ENCODE results near the gene IL12RB2.
"Not testable (repeated sequence)": the region's sequence is repeated elsewhere in the genome, so short reads cannot be mapped to it uniquely, and the experiment has no call there.

Gene IL12RB2

DNA sequence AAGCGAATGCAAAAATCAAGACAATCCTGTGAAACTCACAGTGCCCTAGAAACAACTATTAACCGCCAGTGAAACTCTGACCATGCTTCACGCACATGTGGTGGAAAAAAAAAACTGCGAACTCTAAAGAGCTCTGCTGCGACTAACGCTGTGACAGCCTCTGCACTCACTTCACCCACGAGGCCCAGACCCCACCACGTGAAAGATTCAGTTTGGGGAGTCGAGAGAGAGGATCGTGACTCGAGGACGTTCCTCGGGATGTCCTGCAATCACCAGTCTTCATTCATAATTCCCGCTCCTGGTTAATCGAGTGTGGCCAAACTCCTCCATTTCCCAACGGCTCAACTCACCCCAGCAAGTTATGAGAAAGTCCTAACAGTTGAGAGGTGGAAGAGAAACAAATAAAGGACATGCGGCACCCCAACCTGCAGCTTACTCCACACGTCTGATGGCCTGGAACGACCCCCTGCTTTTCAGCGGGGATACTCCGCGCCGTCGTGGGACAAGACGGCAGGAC lies 121.4 kb downstream of the IL12RB2 start:
- DNase-seq (ENCODE audit: insufficient read length, low spot score): no peak
- peak; percentile 63 for FAIRE-seq

DNA sequence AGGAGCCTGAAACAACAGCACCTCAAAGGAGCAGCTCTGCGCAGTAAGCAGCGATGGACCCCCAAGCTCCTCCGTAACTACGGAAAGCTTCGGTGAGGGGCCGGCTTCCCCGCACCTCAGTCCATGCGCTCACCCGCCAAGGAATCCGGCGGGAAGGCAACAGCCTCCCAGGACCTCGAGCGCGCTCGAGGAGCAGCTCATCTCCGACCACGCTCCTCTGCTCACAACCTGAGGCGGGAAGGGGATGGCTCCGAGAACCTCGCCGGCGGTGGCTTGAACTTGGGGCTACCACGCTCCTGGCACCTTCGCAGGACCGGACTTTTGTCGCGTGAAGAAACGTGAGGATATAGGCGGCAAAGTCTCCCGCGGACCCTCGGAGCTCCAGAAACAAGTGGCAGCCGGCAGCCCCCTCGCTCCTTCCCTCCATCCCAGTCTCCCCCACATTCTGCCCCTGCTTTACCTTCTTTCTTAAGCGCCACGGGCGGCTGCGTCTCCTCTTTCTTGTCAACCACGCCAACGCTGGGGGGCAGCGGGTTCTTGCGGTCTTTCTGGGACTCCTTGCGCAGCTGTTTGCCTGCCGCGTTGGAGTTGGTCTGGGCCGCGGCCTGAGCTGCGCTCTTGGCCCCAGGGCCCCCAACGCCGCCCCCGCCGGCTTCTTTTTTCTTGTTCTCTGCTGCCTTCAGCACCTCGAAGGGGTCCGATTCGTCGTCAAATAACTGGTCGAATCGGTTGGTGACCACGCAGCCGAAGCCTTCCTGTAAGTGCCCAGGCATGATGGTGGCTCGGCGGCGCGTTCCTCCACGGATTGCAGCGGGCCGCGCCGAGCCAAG lies 122.1 kb downstream of the IL12RB2 start:
- DNase-seq (ENCODE audit: insufficient read length, low spot score): no peak
- FAIRE-seq: peak; percentile 33

DNA sequence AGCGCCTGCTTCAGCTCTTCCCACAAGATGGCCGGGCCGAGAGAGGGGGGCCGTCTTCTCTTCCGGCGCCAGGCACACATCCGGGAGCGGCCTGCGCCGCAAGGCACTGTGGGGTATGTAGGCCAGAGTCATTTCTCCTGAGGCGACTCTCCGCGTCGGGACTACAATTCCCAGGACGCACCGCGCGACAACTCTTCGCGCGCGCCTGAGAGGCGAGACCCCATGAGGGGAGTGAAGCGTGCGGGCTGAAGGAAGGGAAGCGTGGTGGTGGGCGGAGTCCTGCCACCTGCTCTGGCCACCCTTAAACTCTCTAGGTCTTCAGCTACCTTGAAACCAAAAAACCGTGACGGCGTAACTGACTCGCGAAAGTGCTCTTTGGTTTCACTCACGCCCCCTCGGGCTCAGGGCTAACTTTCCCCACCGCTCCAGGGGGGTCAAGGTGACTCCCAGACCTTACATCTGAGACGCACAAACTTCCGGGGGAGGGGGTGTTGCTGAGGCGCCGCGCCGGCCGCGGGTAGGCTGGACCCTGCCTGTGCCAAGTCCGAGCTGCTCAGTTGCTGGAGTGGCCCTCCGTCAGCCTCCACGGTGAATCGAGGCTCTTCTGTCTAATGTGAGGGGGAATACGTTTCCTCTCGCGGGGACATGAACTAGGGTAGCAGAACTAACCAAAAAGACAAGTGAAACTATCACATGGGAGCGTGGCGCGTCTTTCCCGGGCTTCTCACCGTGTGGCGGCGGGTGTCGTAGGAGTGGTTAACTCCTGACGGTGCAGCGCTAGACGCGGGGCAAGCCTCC lies 122.9 kb downstream of the IL12RB2 start, which contains the start of gene SERBP1:
SERBP1 (minus strand) TSS at position 45 of the 798 bp plus-strand sequence. CDS start 102 bp downstream, outside the sequence.
- FAIRE-seq: peak; percentile 97
- peak; percentile 77 for DNase-seq (ENCODE audit: insufficient read length, low spot score)

DNA sequence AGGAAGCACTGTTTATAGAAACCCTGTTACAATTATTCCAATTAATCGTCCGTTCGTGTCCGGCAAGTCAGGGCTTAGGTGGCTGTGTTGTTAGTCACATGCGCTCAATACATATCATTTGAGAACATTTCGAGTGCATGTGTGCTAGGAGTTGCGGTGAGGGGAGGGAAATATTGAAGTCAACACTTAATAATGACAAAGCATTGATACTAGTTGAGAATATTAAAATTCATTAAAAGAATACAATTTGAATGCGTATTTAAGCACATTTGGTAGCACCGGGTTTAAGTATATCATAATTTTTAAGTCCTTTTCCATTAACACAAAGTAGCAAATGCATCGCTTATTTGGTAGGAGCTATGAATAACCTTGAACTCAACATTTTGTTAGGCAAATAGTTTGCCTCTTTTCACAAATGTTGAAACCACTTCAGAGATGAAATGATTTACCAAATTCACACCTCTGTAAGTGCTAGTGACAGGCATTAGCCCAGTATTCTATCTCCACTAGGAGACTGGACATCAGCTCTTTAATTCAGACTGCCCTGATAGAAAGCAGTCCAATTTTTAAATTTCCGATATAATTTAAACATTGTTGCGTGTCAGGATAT lies 123.6 kb downstream of the IL12RB2 start:
- FAIRE-seq (no peak), DNase-seq (ENCODE audit: insufficient read length, low spot score) (no peak)

DNA sequence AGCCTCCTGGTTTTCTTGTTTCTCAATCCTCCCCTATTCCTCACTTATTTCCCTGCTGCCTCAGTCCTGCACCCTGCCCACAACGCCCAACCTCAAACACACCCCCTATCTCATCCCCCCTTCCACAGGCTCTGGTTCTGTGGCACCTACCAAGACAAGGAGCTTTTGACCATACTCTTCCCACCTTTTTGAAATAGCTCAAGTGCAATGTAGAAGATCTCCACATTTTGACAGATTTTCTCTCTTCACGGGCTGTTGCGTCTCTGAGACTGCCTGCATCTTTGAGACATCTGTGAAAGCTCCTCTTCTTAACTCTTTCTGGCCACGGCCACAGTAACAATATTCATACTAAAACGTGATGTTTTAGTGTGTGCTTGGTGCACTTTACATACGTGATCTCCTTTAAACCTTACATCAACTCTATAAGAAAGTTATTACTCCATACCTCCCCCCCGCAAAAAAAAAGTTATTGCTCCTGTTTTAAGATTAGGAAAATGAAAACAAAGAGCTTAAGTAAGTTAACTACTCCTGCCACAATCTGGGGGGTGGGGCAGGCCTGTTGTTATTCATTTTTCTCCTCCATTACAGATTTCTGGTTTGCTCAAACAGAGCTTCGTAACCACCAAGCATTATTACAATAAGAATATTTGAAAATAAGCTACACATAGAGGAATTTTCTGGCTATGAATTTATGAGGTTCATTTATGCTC lies 124.4 kb downstream of the IL12RB2 start:
- DNase-seq (ENCODE audit: insufficient read length, low spot score) (no peak), FAIRE-seq (peak; percentile 52)

DNA sequence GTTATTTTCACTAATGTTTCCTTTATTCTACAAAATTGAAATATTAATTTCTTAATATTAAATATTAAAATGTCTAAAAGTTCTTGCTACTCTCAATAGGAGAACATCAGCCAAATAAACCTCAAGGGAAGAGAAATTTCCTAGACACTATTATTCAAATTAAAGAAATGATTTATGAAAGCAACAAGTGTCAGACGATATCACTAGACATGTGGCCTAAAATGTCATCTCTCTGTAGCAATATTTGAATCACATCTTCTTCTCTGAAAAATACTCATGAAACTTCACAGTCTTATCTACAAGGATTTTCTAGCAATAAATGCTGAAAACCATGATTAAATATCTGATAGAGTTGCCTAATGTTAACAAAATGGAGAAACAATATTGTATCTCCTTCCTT lies 125.1 kb downstream of the IL12RB2 start:
- FAIRE-seq (no peak), DNase-seq (ENCODE audit: insufficient read length, low spot score) (no peak)

DNA sequence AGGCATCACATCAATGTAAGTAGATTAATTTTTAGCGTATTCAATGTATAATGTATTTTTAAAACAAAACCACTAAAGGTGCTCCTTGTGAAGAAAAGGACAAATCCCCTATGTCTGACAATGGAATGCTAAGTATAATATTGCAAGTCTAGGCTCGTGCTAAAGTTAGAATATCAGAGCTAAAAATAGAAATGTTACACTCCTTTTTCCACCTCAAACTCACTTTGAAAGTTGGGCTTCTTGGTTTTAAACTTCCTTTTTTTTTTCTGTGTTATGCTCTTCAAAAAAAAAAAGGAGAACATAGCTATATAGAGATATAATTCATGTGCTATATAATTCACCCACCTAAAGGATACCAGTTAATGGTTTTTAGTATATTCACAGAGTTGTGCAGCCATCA lies 126.2 kb downstream of the IL12RB2 start:
- no peak for FAIRE-seq
- DNase-seq (ENCODE audit: insufficient read length, low spot score): no peak

DNA sequence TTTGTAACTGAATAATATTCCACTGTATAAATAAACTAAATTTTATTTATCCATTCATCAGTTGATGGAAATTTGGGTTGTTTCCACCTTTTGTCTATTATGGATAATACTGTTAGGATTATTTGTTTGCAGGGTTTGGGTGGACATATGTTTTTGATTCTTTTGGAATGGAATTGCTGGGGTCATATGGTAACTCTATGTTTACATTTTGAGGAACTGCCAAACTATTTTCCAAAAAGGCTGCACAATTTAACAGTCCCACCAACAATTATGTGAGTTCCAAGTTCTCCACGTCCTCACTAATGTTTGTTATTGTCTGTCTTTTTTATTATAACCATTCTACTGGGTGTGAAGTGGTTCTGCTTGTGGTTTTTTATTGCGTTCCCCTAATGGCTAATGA lies 126.8 kb downstream of the IL12RB2 start:
- no peak for DNase-seq (ENCODE audit: insufficient read length, low spot score)
- FAIRE-seq: no peak

DNA sequence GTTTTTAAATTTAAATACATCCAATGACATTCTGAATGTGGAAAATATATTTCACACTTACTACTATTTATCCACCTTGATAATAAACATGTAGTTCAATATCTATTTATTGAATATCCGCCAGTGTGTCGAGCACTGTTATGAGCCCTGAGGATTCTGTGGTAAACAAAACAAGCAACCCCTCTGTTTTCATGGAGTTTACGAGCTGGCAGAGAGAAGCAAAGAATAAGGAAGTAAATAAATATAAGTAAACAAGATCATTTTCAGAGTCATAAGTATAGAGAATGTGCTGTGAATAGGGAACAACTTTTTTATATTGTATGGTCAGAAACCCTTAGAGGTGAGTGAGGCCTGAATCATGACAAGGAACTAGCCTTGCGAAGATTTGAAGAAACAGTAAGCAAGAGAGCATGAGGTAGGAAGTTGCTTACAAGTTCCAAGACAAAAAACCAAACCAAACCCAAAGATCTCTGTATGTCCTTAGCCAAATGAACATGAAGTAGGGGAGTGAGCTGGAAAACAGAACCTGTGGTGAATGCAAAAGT lies 128.9 kb downstream of the IL12RB2 start:
- no peak for FAIRE-seq
- no peak for DNase-seq (ENCODE audit: insufficient read length, low spot score)

DNA sequence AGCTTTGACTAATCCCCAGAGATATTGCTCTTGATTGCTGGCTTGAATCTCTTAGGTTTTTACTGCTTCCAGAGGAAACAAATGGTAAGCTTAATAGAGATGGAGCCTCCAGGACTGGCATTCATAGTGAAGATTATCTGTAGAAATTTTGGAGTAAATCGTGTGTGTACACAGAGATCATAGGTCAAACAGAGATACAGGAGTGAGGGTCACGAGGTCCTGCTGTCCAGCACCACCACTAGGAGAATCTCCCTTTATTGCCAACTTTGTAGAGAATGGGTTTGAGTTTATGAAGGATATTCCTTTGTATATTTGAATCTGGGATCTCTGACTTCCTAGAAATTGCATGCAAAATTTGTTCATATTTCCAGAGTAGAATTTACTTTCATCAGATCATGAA lies 130.3 kb downstream of the IL12RB2 start:
- FAIRE-seq (no peak), DNase-seq (ENCODE audit: insufficient read length, low spot score) (no peak)

DNA sequence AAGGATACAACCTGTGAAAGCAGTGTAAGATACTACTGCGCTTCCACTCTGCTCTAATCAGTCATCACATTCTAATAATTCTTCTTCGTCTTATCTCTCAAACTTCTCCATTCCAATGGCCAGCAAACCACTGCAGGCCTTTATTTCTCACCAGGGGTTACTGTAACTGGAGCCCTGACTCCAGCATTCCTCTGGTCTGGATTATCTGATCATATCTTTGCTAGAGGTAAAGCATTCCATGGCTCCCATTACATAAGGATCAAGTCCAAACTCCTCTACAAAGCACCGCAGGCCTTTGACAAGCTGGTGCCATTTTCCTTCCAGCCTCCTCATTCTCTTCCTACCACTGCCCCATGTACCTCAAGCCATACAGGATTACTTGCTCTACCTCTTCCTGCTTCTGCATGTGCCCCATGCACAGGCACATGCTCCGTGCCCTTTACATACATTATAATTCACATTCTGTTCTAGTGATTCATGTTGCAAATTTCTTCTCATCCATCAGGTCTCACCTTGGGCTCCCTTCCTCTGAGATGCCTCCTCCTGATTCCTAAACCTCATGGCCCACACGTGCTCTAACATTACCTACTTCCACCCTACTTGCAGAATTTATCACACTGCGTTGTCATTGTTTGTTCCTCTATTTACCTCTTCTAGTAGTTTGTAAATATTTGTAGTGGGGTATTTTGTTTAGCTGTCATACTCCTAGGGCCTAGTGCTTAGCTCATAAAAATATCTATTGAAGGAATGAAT lies 131.8 kb downstream of the IL12RB2 start:
- no peak for FAIRE-seq

DNA sequence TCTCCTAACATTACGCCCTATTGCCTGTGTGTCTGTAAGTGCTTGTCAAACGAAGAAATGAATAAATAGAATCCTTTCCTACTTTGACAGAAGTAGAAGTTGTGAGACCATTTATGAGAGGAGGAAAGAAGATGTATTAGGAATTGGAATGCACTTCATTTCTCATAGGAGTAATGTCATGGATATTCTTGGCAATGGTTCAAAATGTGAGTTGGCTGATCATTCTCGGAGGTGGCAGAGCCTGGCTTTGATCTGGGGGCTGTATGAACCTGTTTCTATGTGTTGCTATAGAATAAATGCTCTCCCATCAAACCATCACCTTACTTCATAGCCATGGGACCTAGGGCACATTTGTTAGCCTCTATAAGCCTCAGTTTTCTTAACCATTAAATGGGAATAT lies 132.7 kb downstream of the IL12RB2 start:
- no peak for FAIRE-seq
- no peak for DNase-seq (ENCODE audit: insufficient read length, low spot score)

More for the DNA sequence above, 131.8 kb downstream of the IL12RB2 start:
- DNase-seq (ENCODE audit: insufficient read length, low spot score): no peak

DNA sequence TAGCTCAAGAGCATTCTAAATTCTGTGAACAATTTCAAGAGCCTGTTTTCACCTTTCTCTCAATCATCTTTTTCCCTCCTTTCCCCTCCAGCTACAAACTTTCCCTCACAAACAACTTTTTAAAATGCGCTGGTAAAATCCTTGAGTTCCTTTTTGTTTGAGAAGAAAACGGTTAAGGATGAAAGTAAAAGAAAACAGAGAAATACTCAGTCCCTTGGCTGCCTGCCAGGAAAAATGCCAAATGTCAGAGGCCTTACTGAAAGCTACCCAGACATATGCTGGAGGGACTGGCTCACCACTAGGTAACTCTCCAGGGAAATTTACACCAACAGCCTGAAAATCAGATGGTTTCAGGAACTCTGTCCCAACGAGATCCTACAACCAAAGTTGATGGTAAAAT lies 133.5 kb downstream of the IL12RB2 start:
- FAIRE-seq (no peak), DNase-seq (ENCODE audit: insufficient read length, low spot score) (no peak)

DNA sequence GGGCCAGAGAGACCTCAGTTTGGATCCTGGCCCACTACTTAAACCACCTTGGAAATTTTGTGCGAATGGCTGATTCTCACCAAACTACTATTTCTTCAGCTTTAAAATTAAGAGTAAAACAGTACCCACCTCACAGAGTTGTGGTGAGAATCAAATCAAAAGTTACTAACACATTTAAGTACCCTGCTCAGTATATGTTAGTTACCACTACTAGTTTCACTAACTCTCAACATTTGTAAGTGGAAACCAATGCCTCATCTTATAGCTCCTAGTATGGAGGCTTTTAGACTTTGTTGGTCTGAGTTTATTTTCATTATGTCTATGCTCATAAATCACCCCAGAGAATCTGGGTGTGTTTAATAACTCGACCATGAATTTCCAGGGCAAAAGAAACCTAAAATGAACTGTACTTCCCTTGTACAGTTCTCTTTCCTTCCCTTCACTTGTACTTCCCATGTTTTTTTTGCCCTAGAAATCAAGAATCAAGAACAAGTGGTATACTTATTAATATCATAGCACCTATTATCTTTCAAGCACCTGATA lies 134.1 kb downstream of the IL12RB2 start:
- DNase-seq (ENCODE audit: insufficient read length, low spot score): no peak
- no peak for FAIRE-seq

DNA sequence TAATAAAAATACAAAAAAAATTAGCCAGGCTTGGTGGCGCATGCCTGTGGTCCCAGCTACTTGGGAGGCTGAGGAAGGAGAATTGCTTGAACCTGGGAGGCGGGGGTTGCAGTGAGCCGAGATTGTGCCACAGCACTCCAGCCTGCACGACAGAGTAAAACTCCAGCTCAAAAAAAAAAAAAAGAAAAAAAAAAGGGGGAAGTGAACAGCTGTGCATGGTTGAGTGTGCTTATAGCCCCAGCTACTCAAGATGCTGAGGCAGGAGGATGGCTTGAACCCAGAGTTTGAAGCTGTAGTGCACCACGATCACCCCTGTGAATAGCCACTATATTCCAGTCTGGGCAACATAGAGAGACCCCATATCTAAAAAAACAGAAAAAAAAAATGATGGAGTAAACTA lies 138.3 kb downstream of the IL12RB2 start:
- not testable (repeated sequence) for FAIRE-seq

More for the DNA sequence above, 138.3 kb downstream of the IL12RB2 start:
- not testable (repeated sequence) for DNase-seq (ENCODE audit: insufficient read length, low spot score)

Data from GM19239 (cell line).